Peyer's patch (tissue), 4 donors: ENCODE measurements around the gene TMEM163.

ENCODE experiments used
- CTCF ChIP-seq, 6 experiments: fragments of 450-650 bp in 4 of 6; fragments of 200-600 bp in 2 of 6; sonication (generic) in 1 of 6; IDR thresholded peaks; one replicate each; pipeline ENCODE4 v1.5.1; 2017 to 2019; ENCODE audit warnings: antibody characterized with exemption in 6 of 6, mild to moderate bottlenecking in 3 of 6, moderate library complexity in 1 of 6
- POLR2A ChIP-seq, 2 donors: fragments of 450-650 bp; IDR thresholded peaks; one replicate each; pipeline ENCODE4 v1.5.1; 2017; ENCODE audit warnings: antibody characterized with exemption in 2 of 2, mild to moderate bottlenecking in 2 of 2, moderate library complexity in 2 of 2

GRCh38 chr2:134451347-134451630, 267.5 kb downstream of the TMEM163 start:
- TF ChIP-seq POLR2A (IDR thresholded peaks at IDR 0.05) (no peak), CTCF (IDR thresholded peaks at IDR 0.05) (no peak)
